COLO668 (cell line): Measurements from ENCODE around the gene RARRES2.
"Not testable (repeated sequence)": the region's sequence is repeated elsewhere in the genome, so short reads cannot be mapped to it uniquely, and the experiment has no call there.

Source experiments
- DNase-seq: peaks from one replicate; lab custom pipeline; 2025; ENCODE audit not compliant: unreplicated experiment; lab: John Stamatoyannopoulos, UW

Gene RARRES2

GRCh38 chr7:150322833-150323681 lies 18.4 kb downstream of the RARRES2 start, which contains the start of the genes ACTR3C and LRRC61:
ACTR3C (minus strand) TSS chr7:150323545; CDS start chr7:150295296, 28,249 bp downstream.
LRRC61 (plus strand) TSS chr7:150323355; CDS start chr7:150336862, 13,507 bp downstream.
- peak; percentile 85 for DNase-seq

- peak; percentile 27 for DNase-seq
These were observed 19.2 kb downstream of the RARRES2 start for GRCh38 chr7:150322114-150322832.

GRCh38 chr7:150321788-150322113 lies 19.7 kb downstream of the RARRES2 start:
- no peak for DNase-seq

GRCh38 chr7:150317748-150318444 lies 23.5 kb downstream of the RARRES2 start:
- no peak for DNase-seq

GRCh38 chr7:150316987-150317386 lies 24.4 kb downstream of the RARRES2 start:
- DNase-seq = not testable (repeated sequence)

GRCh38 chr7:150314639-150315239 lies 26.7 kb downstream of the RARRES2 start:
- DNase-seq = no peak

- no peak for DNase-seq
These were observed 27.6 kb downstream of the RARRES2 start for GRCh38 chr7:150313870-150314269.

- DNase-seq = no peak
These were observed 28.0 kb downstream of the RARRES2 start for GRCh38 chr7:150313367-150313809.

- DNase-seq = not testable (repeated sequence)
These were observed 28.6 kb downstream of the RARRES2 start for GRCh38 chr7:150312649-150313366.

- no peak for DNase-seq
These were observed 29.7 kb downstream of the RARRES2 start for GRCh38 chr7:150311711-150312110.

GRCh38 chr7:150311146-150311545 lies 30.3 kb downstream of the RARRES2 start:
- no peak for DNase-seq

- DNase-seq = no peak
These were observed 32.9 kb downstream of the RARRES2 start for GRCh38 chr7:150308575-150308974.

GRCh38 chr7:150307904-150308303 lies 33.5 kb downstream of the RARRES2 start:
- no peak for DNase-seq

GRCh38 chr7:150307129-150307528 lies 34.3 kb downstream of the RARRES2 start:
- no peak for DNase-seq

GRCh38 chr7:150306377-150306776 lies 35.1 kb downstream of the RARRES2 start:
- not testable (repeated sequence) for DNase-seq

GRCh38 chr7:150305903-150306284 lies 35.5 kb downstream of the RARRES2 start:
- DNase-seq = not testable (repeated sequence)

GRCh38 chr7:150305259-150305902 lies 36.0 kb downstream of the RARRES2 start:
- not testable (repeated sequence) for DNase-seq

GRCh38 chr7:150304499-150305258 lies 36.8 kb downstream of the RARRES2 start:
- not testable (repeated sequence) for DNase-seq

- DNase-seq = not testable (repeated sequence)
These were observed 38.5 kb downstream of the RARRES2 start for GRCh38 chr7:150302908-150303310.
